GF-D8 (cell line): Measurements from ENCODE around the gene CACUL1.
A peak's percentile ranks its signal among the peaks of the same experiment; 100 is the strongest.
"Not testable (repeated sequence)": the region's sequence is repeated elsewhere in the genome, so short reads cannot be mapped to it uniquely, and the experiment has no call there.

ENCODE experiments used
- DNase-seq: peaks from one replicate; lab custom pipeline; 2025; lab: John Stamatoyannopoulos, UW

CACUL1 gene

DNA sequence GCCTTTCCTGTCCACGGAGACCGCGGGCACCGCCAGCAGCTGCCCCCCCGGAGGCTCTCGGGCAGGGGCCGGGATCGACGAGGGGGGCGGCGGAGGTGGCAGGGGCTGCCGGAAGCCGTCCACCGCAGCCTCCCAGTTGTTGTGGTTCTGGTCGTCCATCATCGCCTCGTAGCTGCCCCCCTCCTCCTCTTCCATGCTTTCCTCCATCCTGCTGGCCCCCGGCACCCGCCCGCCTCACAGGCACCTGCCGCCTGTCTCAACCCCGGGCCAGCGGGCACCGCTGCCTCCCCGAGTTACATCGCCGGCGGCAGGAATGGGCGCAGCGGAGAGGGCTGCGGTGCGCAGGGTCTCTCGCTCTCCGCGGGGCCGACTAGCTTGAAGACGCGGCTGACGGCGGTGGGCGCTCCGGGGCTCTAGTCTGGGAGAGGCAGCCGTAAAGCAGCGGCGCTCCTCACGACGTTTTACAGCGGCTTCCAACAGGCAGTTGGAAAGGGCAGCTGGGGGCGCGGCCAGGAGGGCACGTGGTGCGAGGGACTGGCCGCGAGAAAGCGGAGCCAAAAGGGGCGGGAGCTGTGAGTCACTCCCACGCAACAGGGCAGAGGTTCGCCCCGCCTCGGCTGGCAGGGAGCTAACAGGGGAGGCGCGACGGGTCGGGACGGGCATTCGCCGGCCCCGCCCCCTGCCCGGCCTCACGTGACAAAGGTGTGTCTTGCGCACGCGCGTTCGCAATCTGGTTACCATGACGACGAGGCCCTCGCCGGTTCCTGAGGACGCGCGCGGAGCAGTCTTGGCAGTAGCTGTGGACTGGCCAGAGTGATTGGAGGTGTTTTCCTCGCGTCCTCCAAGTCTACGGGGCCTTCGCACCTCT lies at the start of gene CACUL1:
CACUL1 (minus strand) TSS at position 415 of the 868 bp plus-strand sequence; CDS start at position 207, 208 bp downstream.
- DNase-seq, result peak; percentile 96

GRCh38 chr10:118804262-118804773 lies 49.5 kb upstream of the CACUL1 start:
- DNase-seq, result no peak

GRCh38 chr10:118802126-118802793 lies 47.5 kb upstream of the CACUL1 start:
- DNase-seq, result no peak

GRCh38 chr10:118800920-118801319 lies 46.1 kb upstream of the CACUL1 start:
- DNase-seq, result no peak

DNA sequence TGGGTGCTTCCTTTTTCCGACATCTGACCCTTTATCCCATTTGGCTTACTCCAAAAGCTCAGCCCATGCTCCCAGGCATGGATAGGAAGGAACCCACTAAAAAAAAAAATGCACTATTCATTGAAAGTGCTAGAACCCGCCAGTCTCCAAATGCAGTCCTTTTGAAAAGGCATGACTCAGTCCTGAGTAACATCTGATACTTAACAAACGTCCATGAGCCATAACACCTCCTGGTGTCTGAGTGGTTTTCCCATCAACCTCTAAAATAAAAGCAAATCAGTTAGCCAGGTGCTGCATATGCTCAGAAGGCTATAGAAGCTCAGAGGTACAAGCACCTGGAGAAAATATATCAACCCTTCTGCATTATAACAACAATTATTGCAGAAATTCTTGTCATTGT lies 45.0 kb upstream of the CACUL1 start:
- DNase-seq, result no peak

- no peak for DNase-seq
Observed at GRCh38 chr10:118798231-118798662, 43.5 kb upstream of the CACUL1 start.

GRCh38 chr10:118794971-118795370 lies 40.2 kb upstream of the CACUL1 start:
- DNase-seq, result not testable (repeated sequence)

GRCh38 chr10:118793545-118793944 lies 38.8 kb upstream of the CACUL1 start:
- no peak for DNase-seq

GRCh38 chr10:118792526-118792925 lies 37.8 kb upstream of the CACUL1 start:
- peak; percentile 5 for DNase-seq

DNA sequence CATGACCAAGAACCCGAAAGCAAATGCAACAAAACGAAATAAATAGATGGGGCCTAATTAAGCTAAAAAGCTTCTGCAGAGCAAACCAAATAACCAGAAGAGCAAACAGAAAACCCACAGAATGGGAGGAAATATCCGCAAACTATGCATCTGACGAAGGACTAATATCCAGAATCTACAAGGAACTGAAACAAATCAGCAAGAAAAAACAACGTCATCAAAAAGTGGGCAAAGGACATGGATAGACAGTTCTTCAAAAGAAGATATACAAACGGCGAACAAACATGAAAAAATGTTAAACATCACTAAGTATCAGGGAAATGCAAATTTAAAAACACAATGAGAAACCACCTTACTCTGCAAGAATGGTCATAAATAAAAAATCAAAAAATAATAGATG lies 35.3 kb upstream of the CACUL1 start:
- no peak for DNase-seq

- no peak for DNase-seq
Observed at GRCh38 chr10:118785551-118785950, 30.8 kb upstream of the CACUL1 start.

- DNase-seq, result no peak
Observed at GRCh38 chr10:118783776-118784545, 29.2 kb upstream of the CACUL1 start.

DNA sequence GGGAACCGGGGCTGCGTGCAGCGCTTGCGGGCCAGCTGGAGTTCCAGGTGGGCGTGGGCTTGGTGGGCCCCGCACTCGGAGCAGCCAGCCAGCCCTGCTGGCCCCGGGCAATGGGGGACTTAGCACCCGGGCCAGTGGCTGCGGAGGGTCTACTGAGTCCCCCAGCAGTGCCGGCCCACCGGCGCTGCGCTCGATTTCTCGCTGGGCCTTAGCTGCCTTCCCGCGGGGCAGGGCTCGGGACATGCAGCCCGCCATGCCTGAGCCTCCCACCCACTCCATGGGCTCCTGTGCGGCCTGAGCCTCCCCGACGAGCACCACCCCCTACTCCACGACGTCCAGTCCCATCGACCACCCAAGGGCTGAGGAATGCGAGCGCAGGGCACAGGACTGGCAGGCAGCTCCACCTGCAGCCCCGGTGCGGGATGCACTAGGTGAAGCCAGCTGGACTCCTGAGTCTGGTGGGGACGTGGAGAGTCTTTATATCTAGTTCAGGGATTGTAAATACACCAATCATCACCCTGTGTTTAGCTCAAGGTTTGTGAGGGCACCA lies 28.2 kb upstream of the CACUL1 start:
- not testable (repeated sequence) for DNase-seq

GRCh38 chr10:118781541-118781940 lies 26.8 kb upstream of the CACUL1 start:
- no peak for DNase-seq

GRCh38 chr10:118778727-118779126 lies 24.0 kb upstream of the CACUL1 start:
- no peak for DNase-seq

DNA sequence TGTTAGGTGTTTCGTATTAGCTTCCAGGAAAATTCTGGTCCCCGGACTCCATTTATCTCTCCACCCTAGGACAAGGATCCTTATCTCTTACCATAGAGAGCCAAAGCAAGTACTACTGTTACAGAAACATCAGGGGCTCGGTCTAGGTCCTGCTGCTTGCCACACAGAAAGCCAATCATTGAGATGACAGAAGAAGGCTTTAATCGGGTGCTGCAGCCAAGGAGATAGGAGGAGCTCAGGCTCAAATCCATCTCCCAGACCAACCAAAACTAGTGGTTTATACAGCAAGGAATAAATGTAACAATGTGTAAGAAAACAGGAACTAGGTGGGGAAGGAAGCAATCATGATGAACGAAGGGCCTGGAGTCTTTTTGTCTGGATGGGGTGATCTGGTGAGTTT lies 22.2 kb upstream of the CACUL1 start:
- no peak for DNase-seq

- no peak for DNase-seq
Observed at GRCh38 chr10:118776033-118776432, 21.3 kb upstream of the CACUL1 start.

GRCh38 chr10:118775478-118775877 lies 20.7 kb upstream of the CACUL1 start:
- no peak for DNase-seq

DNA sequence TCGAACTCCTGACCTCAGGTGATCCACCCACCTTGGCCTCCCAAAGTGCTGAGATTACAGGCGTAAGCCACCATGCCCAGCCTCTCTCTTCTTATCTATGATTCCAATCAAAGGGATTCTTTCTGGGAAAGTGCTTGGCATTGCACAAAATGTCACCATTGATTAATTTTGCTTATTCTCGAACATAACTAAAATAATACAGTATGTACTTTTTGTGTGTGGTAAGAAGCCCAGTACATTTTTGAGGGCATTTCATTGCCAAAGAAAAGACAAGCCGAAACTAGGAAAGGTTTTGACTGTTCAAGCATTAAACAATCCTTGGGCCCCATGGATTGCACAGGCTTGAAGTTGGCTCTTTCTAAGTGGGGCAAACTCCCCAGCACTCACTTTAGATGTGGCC lies 18.3 kb upstream of the CACUL1 start:
- no peak for DNase-seq

- no peak for DNase-seq
Observed at GRCh38 chr10:118771976-118772375, 17.2 kb upstream of the CACUL1 start.

GRCh38 chr10:118769898-118770600 lies 15.3 kb upstream of the CACUL1 start:
- no peak for DNase-seq
